Natural killer cell treated with Interleukin-12 subunit alpha and Interleukin-12 subunit beta and Interleukin-15 and Interleukin-18, amount 100 ng/mL, for 72 hours (primary cell): ENCODE measurements around the gene GOLGA8N. TPM values are rescaled to one million over a fixed set of nuclear protein-coding genes. Genes with fewer than 3 reads are reported as not detected.

Experiments used
- ATAC-seq, 2 donors: fragments of 150-1000 bp; cut with Tn5 transposase in 1 of 2; sonication (Bioruptor Pico), chemical (Tn5 transposase) in 1 of 2; 2 replicates each; pipeline ENCODE4 v1.10.0; 2021
- DNase-seq: peaks from one replicate; pipeline ENCODE4 v3.0.0; 2022; ENCODE audit warnings: low spot score
- H3K27ac Mint-ChIP-seq, 2 donors: 1 replicate in 1 of 2; 2 replicates in 1 of 2; pipeline ENCODE4 v1.8.0; 2022; ENCODE audit warnings: mixed read lengths in 2 of 2, mild to moderate bottlenecking in 1 of 2, moderate library complexity in 1 of 2
- H3K27me3 Mint-ChIP-seq, 2 donors: 1 replicate in 1 of 2; 2 replicates in 1 of 2; pipeline ENCODE4 v1.8.0; 2022; ENCODE audit warnings: mixed read lengths in 2 of 2
- H3K36me3 Mint-ChIP-seq: one replicate; pipeline ENCODE4 v1.8.0; 2022; ENCODE audit warnings: mixed read lengths
- H3K4me1 Mint-ChIP-seq, 2 donors: 1 replicate in 1 of 2; 2 replicates in 1 of 2; pipeline ENCODE4 v1.8.0; 2022; ENCODE audit warnings: low read depth in 2 of 2, mixed read lengths in 2 of 2, mild to moderate bottlenecking in 1 of 2
- H3K4me3 Mint-ChIP-seq: one replicate; pipeline ENCODE4 v1.8.0; 2022; ENCODE audit warnings: mixed read lengths
- H3K9me3 Mint-ChIP-seq: 2 replicates; pipeline ENCODE4 v1.8.0; 2022; ENCODE audit warnings: mixed read lengths
- total RNA-seq, 2 donors: library from RNA; stranded (reverse); gene quantifications; one replicate each; pipeline ENCODE4 v1.2.3, GENCODE V29; 2022

GOLGA8N gene
- total RNA-seq, 2 donors from 2014 or later = 65.7 to 150 TPM

DNA sequence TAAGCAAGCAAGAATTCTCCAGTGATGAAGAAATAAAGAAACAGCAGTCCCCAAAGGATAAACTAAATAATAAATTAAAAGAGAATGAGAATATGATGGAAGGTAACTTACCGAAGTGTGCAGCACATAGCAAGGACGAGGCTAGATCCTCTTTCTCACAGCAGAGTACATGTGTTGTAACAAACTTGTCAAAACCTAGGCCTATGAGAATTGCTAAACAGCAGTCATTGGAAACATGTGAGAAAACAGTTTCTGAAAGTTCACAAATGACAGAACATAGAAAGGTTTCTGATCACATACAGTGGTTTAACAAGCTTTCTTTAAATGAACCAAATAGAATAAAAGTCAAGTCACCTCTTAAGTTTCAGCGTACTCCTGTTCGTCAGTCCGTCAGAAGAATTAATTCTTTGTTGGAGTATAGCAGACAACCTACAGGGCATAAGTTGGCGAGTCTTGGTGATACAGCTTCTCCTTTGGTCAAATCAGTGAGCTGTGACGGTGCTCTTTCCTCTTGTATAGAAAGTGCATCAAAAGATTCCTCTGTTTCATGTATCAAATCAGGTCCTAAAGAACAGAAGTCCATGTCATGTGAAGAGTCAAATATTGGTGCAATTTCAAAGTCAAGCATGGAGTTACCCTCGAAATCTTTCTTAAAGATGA lies 43.8 kb downstream of the GOLGA8N start:
- DNase-seq = no peak
- H3K27me3 Mint-ChIP-seq = peaks cover 6% of the 10 kb centered on the region in 2 donors
- no peak overlapping the region for H3K27ac Mint-ChIP-seq
- peaks cover 35% of the 10 kb centered on the region for H3K36me3 Mint-ChIP-seq
- peaks cover 0 to 7% of the 10 kb centered on the region in 2 donors for H3K4me1 Mint-ChIP-seq
- H3K4me3 Mint-ChIP-seq = no peak overlapping the region
- H3K9me3 Mint-ChIP-seq = no peaks in the 10 kb centered on the region
- no peak for ATAC-seq

GRCh38 chr15:32637704-32638103 lies 44.4 kb downstream of the GOLGA8N start:
- DNase-seq = no peak
- Mint-ChIP-seq H3K4me1 (peaks cover 0 to 7% of the 10 kb centered on the region in 2 donors), H3K9me3 (no peaks in the 10 kb centered on the region), H3K36me3 (peaks cover 35% of the 10 kb centered on the region), H3K27ac (no peak overlapping the region), H3K4me3 (no peak overlapping the region), H3K27me3 (peaks cover 6% of the 10 kb centered on the region in 2 donors)
- no peak for ATAC-seq

- ATAC-seq (no peak), DNase-seq (no peak)
- peaks cover 13% of the 10 kb centered on the region for H3K36me3 Mint-ChIP-seq
- H3K27me3 Mint-ChIP-seq = peaks cover 6% of the 10 kb centered on the region in 2 donors
- H3K4me1 Mint-ChIP-seq = peaks cover 0 to 7% of the 10 kb centered on the region in 2 donors
- H3K4me3 Mint-ChIP-seq = no peak within 1 kb of the TSS
- no peaks in the 10 kb centered on the region for H3K9me3 Mint-ChIP-seq
- H3K27ac Mint-ChIP-seq = no peak within 1 kb of the TSS
These were observed 48.3 kb downstream of the GOLGA8N start, which contains the start of gene SCG5 for GRCh38 chr15:32641517-32642059. Gene SCG5 (plus strand): TSS chr15:32641710. CDS start chr15:32643593, 1,883 bp downstream.

- no peak overlapping the region for H3K4me3 Mint-ChIP-seq
- no peak for DNase-seq
- H3K27ac Mint-ChIP-seq = no peak overlapping the region
- ATAC-seq = no peak
- H3K9me3 Mint-ChIP-seq = no peaks in the 10 kb centered on the region
- peaks cover 14% of the 10 kb centered on the region for H3K36me3 Mint-ChIP-seq
- peaks cover 6% of the 10 kb centered on the region in 2 donors for H3K27me3 Mint-ChIP-seq
- peaks cover 0 to 7% of the 10 kb centered on the region in 2 donors for H3K4me1 Mint-ChIP-seq
These were observed 49.6 kb downstream of the GOLGA8N start for GRCh38 chr15:32642667-32643435.

GRCh38 chr15:32643907-32644445 lies 50.7 kb downstream of the GOLGA8N start:
- H3K36me3 Mint-ChIP-seq = peaks cover 19% of the 10 kb centered on the region
- DNase-seq (no peak), ATAC-seq (no peak)
- H3K4me1 Mint-ChIP-seq = peaks cover 0 to 7% of the 10 kb centered on the region in 2 donors
- no peak overlapping the region for H3K27ac Mint-ChIP-seq
- peaks cover 6% of the 10 kb centered on the region in 2 donors for H3K27me3 Mint-ChIP-seq
- H3K4me3 Mint-ChIP-seq = no peak overlapping the region
- H3K9me3 Mint-ChIP-seq = no peaks in the 10 kb centered on the region

- Mint-ChIP-seq H3K27ac (no peak overlapping the region), H3K36me3 (peaks cover 12% of the 10 kb centered on the region), H3K9me3 (no peaks in the 10 kb centered on the region), H3K27me3 (peaks cover 4 to 5% of the 10 kb centered on the region in 2 donors), H3K4me1 (peaks cover 0 to 5% of the 10 kb centered on the region in 2 donors), H3K4me3 (no peak overlapping the region)
- DNase-seq (no peak), ATAC-seq (no peak)
These were observed 53.0 kb downstream of the GOLGA8N start for GRCh38 chr15:32646291-32646690.

DNA sequence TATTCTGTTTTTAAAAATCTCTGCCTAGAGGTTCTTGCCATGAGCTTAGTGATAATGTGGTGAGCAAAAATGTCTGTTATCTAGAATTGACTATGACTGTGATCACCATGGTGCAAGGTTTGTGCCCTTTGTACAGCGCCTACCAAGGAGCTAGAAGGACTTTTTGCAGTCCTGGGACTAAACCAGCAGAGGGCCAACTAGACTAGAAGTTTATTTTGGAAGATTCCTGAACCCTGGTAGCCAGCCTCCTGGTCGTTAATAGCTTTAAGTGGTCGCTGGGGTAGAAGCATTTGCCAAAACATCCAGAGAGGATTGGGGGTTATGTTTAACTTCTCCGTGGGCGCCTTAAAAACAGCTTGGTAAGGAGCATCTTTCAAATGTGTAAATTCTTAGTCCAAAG lies 56.1 kb downstream of the GOLGA8N start:
- Mint-ChIP-seq H3K4me1 (no peaks in the 10 kb centered on the region), H3K9me3 (no peaks in the 10 kb centered on the region), H3K27ac (no peak overlapping the region), H3K4me3 (no peak overlapping the region), H3K27me3 (no peaks in the 10 kb centered on the region), H3K36me3 (peaks cover 9% of the 10 kb centered on the region)
- ATAC-seq (no peak), DNase-seq (no peak)

DNA sequence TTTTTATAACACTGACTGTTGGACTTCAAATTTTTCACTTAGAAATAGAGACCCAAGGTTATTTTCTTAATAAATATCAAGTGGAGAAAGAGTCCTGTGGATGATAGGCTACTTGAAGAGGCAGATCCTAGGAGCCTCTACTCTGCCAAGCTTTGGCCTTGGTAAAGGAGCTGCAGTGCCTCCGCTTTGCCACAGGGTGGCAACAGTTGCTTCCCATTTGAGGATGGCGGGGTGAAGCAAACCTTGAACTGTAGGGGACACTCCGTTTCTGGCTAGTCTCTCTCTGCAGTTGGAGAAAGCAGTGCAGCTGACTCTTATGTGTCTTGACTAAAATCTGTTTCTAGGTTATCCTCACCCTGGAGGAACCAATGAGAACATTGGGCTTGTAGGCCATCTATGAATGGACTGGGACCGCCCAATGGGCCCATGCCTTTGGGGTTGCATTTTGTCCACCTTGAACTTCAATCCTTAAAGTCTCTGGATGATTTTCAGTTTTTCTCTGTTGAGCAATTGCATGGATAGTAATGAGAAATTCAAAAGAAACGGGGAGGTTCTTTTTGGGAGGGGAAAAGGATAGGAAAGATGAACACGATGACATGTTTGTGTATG lies 58.1 kb downstream of the GOLGA8N start:
- peak; percentile 61 to 75 for ATAC-seq
- no peak overlapping the region for H3K27ac Mint-ChIP-seq
- peak; percentile 68 for DNase-seq
- H3K9me3 Mint-ChIP-seq = no peaks in the 10 kb centered on the region
- H3K27me3 Mint-ChIP-seq = no peaks in the 10 kb centered on the region
- H3K36me3 Mint-ChIP-seq = peaks cover 9% of the 10 kb centered on the region
- no peaks in the 10 kb centered on the region for H3K4me1 Mint-ChIP-seq
- H3K4me3 Mint-ChIP-seq = no peak overlapping the region

DNA sequence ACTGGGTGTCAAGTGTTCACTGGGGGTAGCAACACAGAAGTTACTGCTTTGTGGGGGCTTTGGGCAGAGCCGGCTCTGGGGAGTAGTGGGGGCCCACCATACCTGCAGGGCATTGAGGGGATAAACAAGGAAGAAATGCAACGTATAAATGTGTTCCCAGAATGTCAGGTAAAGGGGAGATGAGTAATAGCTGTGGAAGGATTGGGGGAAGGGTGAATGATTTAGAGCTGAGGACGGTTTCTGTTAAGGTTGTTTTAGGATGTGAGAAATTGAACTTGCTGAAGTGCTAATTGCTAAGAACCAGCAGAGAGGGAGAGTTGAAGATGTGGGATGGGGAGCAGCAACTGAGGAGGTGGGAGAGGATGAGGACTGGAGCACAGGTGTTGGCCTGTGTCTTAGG lies 58.9 kb downstream of the GOLGA8N start:
- H3K9me3 Mint-ChIP-seq = no peaks in the 10 kb centered on the region
- H3K4me3 Mint-ChIP-seq = no peak overlapping the region
- H3K27ac Mint-ChIP-seq = no peak overlapping the region
- no peaks in the 10 kb centered on the region for H3K27me3 Mint-ChIP-seq
- peaks cover 9% of the 10 kb centered on the region for H3K36me3 Mint-ChIP-seq
- DNase-seq (no peak), ATAC-seq (no peak)
- H3K4me1 Mint-ChIP-seq = peaks cover under 1 to 1% of the 10 kb centered on the region in 2 donors

DNA sequence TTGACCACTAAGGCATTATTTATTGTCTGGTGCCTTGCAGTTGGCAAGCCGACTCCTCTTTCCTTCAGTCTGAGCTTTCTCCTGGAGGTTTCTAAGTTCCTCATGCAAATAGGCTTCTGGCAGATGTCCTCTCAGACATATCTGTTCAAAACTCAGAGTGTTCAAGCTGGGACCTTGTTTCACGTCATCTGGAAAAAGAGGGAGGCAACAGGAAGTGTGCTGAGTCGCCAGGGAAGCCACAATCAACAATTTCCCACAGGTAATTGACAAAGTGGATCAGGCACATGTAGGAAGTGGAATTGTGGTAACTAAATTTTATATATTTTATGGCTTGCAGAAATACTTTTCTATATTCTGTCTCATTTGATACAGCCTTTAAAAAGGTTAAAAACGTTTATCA lies 62.8 kb downstream of the GOLGA8N start:
- Mint-ChIP-seq H3K4me3 (no peak overlapping the region), H3K27ac (no peak overlapping the region), H3K9me3 (no peaks in the 10 kb centered on the region), H3K27me3 (no peaks in the 10 kb centered on the region), H3K4me1 (peaks cover 6 to 7% of the 10 kb centered on the region in 2 donors), H3K36me3 (no peaks in the 10 kb centered on the region)
- ATAC-seq = no peak
- DNase-seq = no peak

GRCh38 chr15:32656496-32656895 lies 63.2 kb downstream of the GOLGA8N start:
- no peak for DNase-seq
- Mint-ChIP-seq H3K27ac (no peak overlapping the region), H3K9me3 (no peaks in the 10 kb centered on the region), H3K4me3 (no peak overlapping the region), H3K27me3 (no peaks in the 10 kb centered on the region), H3K36me3 (no peaks in the 10 kb centered on the region), H3K4me1 (peaks cover 6 to 7% of the 10 kb centered on the region in 2 donors)
- ATAC-seq = no peak
